Activated naive CD8-positive, alpha-beta T cell treated with anti-CD3 and anti-CD28 coated beads for 36 hours (primary cell): ENCODE measurements around the gene MYZAP. TPM values are rescaled to one million over a fixed set of nuclear protein-coding genes. Genes with fewer than 3 reads are reported as not detected.
A peak's percentile ranks its signal among the peaks of the same experiment; 100 is the strongest.

Experiments used
- DNase-seq: peaks from one replicate; pipeline ENCODE4 v3.0.0; 2021
- H3K27ac Mint-ChIP-seq: one replicate; pipeline ENCODE4 v1.8.0; 2022; ENCODE audit warnings: mild to moderate bottlenecking, moderate library complexity, mixed read lengths
- H3K27me3 Mint-ChIP-seq: one replicate; pipeline ENCODE4 v1.8.0; 2022; ENCODE audit warnings: mild to moderate bottlenecking, mixed read lengths
- H3K36me3 Mint-ChIP-seq: one replicate; pipeline ENCODE4 v1.8.0; 2021; ENCODE audit warnings: mild to moderate bottlenecking, mixed read lengths
- H3K4me1 Mint-ChIP-seq: one replicate; pipeline ENCODE4 v1.8.0; 2021; ENCODE audit warnings: mixed read lengths
- H3K4me3 Mint-ChIP-seq: one replicate; pipeline ENCODE4 v1.8.0; 2022; ENCODE audit warnings: mild to moderate bottlenecking, moderate library complexity, mixed read lengths
- H3K9me3 Mint-ChIP-seq: one replicate; pipeline ENCODE4 v1.8.0; 2022; ENCODE audit warnings: mixed read lengths
- total RNA-seq, 2 experiments: library from RNA; stranded (reverse); gene quantifications; one replicate each; pipeline ENCODE4 v1.2.3, GENCODE V29; 2021

Gene MYZAP
- total RNA-seq, 2 experiments from 2014 or later: not detected

DNA sequence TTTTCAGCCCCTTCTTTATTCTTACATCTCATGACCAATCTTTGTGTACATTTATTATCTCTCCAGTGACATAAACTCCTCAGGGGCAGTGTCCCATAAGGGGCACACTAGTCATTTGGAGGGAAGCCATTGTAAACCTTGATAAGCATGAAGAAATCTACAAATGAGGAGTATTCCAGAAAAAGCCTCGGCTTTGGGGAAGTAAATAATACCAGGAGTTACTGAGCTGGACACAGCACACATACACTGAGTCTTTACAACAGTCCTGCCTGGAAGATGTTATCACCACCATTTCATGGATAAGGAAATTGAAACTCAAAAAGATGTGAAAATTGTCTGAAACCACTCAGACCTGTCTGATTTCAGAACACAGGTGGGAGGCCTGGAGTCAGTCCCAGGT is 99.4 kb downstream of the MYZAP start:
- no peak for DNase-seq
- no peaks in the 10 kb centered on the region for H3K27me3 Mint-ChIP-seq
- H3K27ac Mint-ChIP-seq: no peak overlapping the region
- H3K4me3 Mint-ChIP-seq: no peak overlapping the region
- H3K9me3 Mint-ChIP-seq: no peaks in the 10 kb centered on the region
- no peaks in the 10 kb centered on the region for H3K4me1 Mint-ChIP-seq
- H3K36me3 Mint-ChIP-seq: no peaks in the 10 kb centered on the region

DNA sequence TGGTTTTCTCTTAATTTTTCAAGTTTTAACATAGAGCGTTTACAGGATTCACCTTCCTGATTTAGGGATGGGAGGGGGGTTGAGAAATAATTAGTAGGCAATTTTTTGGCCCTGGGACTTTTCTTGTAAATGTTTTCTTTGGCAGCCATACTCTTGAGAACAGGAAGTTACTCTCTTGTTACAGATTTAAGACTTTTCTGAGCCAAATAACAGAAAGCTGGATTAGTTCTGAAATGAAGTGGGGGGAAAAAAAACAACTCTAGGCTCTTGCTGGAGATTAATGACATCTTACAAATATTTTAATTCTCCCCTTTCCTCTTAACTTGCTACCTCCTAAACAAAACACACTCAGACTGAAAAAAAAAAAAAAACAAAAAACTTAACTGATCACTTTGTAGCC is 101.0 kb downstream of the MYZAP start:
- peaks cover 3% of the 10 kb centered on the region for H3K27me3 Mint-ChIP-seq
- H3K4me1 Mint-ChIP-seq: no peaks in the 10 kb centered on the region
- no peak for DNase-seq
- no peak overlapping the region for H3K4me3 Mint-ChIP-seq
- no peak overlapping the region for H3K27ac Mint-ChIP-seq
- no peaks in the 10 kb centered on the region for H3K9me3 Mint-ChIP-seq
- no peaks in the 10 kb centered on the region for H3K36me3 Mint-ChIP-seq

DNA sequence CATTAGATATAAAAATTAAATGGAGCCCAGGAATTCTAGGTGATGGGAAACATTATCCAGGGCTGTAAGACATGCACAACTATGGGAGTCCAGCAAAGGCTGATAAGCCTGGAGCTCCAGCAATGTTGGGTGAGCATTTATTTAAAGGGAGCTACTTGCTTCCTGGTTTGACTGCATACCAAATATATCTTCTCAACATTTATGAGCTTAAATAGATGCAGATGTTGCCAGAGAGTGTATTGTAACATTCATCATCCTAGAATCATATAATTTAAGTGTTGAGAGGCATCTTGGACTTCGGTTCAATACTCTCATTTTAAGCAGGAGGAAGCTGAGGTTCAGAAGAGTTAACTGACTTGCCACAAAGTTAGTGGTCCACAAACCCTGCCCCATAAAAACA is 102.6 kb downstream of the MYZAP start:
- no peaks in the 10 kb centered on the region for H3K4me1 Mint-ChIP-seq
- no peak overlapping the region for H3K27ac Mint-ChIP-seq
- H3K4me3 Mint-ChIP-seq: no peak overlapping the region
- DNase-seq: no peak
- no peaks in the 10 kb centered on the region for H3K9me3 Mint-ChIP-seq
- peaks cover 3% of the 10 kb centered on the region for H3K27me3 Mint-ChIP-seq
- no peaks in the 10 kb centered on the region for H3K36me3 Mint-ChIP-seq

DNA sequence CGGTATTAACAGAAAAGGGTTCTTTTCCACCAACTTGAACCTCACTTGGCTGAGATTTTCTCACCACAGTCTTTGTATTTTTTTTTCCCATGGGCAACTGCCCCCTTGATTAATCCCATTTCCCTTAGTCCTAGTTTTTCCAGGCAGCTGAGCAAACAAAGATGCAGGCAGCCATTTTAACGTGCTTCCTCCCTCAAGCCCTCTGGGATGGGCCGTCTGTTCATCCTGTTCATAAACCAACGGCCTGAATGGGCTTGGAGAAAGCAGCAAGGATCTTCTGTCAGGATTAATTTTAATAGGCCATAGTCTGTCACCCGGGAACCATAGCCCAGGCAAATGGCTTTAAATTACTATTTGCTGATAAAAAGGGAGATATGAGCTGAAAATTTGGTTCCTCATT is 104.4 kb downstream of the MYZAP start:
- H3K4me3 Mint-ChIP-seq: no peak overlapping the region
- DNase-seq: no peak
- no peaks in the 10 kb centered on the region for H3K36me3 Mint-ChIP-seq
- H3K27ac Mint-ChIP-seq: no peak overlapping the region
- no peaks in the 10 kb centered on the region for H3K9me3 Mint-ChIP-seq
- H3K4me1 Mint-ChIP-seq: no peaks in the 10 kb centered on the region
- H3K27me3 Mint-ChIP-seq: peaks cover 3% of the 10 kb centered on the region

DNA sequence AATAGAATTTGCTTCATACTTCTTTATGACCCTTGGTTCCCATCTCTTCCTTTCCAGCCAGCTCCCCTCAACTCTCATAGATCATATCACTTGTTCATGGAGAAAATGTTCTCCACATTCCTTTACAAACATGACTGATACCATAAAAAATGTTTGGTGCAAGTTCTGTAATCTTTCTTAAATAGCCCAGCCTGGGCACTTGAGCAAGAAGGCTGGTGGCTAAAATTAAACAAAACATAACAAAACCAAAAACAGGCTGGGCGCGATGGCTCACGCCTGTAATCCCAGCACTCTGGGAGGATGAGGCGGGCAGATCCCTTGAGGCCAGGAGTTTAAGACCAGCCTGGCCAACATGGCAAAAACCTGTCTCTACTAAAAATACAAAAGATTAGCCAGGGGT is 105.9 kb downstream of the MYZAP start:
- H3K27ac Mint-ChIP-seq: no peak overlapping the region
- DNase-seq: no peak
- H3K27me3 Mint-ChIP-seq: peaks cover 3% of the 10 kb centered on the region
- H3K4me3 Mint-ChIP-seq: no peak overlapping the region
- H3K4me1 Mint-ChIP-seq: peaks cover 4% of the 10 kb centered on the region
- no peaks in the 10 kb centered on the region for H3K36me3 Mint-ChIP-seq
- H3K9me3 Mint-ChIP-seq: no peaks in the 10 kb centered on the region

DNA sequence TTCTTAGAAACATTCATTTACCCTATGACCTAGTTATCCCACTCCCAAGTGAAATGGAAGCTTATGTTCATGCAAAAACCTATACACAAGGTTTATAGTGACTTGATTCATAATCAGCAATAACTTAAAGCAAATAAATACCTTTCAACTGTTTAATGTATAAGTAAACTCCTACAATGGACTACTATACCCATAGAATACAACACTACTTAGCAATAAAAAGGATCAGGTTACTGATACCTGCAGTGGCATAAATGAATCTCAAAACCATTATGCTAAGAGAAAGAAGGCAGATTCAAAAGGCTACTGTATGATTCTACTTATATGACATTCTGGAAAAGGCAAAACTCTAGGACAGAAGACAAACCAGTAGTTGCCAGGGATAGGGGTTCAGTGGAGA is 106.5 kb downstream of the MYZAP start:
- H3K27me3 Mint-ChIP-seq: peaks cover 3% of the 10 kb centered on the region
- H3K4me1 Mint-ChIP-seq: peaks cover 10% of the 10 kb centered on the region
- no peak overlapping the region for H3K27ac Mint-ChIP-seq
- no peak for DNase-seq
- no peaks in the 10 kb centered on the region for H3K9me3 Mint-ChIP-seq
- H3K4me3 Mint-ChIP-seq: no peak overlapping the region
- H3K36me3 Mint-ChIP-seq: no peaks in the 10 kb centered on the region

DNA sequence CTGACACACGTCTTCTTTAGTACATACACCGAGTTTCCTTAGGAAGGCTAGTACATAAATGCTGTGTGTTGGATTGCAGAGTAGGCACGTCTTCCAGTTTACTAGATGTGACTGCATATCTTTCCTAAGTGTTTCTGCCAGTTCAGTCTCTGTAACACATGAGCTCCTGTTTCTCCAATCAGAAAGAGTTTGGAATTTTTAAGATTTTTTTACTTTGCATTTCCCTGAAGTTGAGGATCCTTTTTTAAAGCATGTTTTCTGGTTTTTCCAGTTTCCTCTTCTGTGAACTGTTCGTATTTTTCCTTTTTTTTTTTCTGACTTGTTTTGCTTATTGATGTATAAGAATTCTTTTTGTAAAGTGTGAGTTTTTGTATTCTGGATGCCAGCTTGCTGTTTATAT is 107.3 kb downstream of the MYZAP start:
- peaks cover 3% of the 10 kb centered on the region for H3K27me3 Mint-ChIP-seq
- peaks cover 18% of the 10 kb centered on the region for H3K4me1 Mint-ChIP-seq
- H3K36me3 Mint-ChIP-seq: no peaks in the 10 kb centered on the region
- no peaks in the 10 kb centered on the region for H3K9me3 Mint-ChIP-seq
- no peak for DNase-seq
- no peak overlapping the region for H3K27ac Mint-ChIP-seq
- H3K4me3 Mint-ChIP-seq: no peak overlapping the region

DNA sequence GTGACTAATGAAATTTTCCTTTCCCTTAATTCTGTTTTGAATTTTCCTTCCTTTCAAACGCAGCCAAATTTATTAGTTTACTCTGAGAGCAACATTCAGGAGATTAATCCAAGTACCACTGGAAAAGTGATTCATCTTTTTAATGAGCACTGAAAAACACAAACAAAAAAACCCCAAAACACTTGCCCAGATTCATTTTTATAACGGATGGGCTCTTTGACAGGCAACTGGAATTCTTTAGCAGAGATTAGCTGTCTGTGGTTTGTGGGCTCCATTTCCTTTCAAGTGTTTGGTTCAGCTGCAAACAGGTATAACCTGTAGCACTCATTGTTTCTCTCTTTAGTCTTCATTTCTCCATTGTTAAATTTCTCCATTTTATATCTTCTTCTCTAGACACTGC is 111.7 kb downstream of the MYZAP start:
- Mint-ChIP-seq H3K27me3 (no peaks in the 10 kb centered on the region), H3K9me3 (peaks cover 3% of the 10 kb centered on the region), H3K27ac (no peak overlapping the region), H3K4me3 (peak overlapping the region; percentile 10), H3K4me1 (peaks cover 40% of the 10 kb centered on the region), H3K36me3 (peaks cover 9% of the 10 kb centered on the region)
- DNase-seq: no peak

DNA sequence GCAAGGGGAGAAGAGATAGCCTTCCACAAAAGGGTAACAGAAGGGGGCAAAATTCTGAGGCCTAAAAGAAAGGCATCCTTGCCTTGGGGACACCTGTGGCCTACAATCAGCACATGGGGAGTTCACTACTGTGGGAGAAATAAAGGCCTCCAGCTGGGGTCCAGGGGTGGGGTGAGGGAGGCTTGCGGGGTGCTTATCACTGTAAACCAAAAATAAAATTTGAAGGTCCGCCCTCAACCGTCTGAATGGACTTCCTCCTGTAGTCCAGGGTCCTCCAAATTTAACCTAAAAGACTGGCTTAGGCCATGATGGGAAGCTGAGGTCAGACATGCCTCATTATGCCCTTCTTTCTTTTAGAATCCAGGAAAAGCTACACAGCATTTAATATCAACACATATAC is 112.7 kb downstream of the MYZAP start:
- H3K36me3 Mint-ChIP-seq: peaks cover 15% of the 10 kb centered on the region
- H3K27me3 Mint-ChIP-seq: no peaks in the 10 kb centered on the region
- no peak overlapping the region for H3K4me3 Mint-ChIP-seq
- peaks cover 50% of the 10 kb centered on the region for H3K4me1 Mint-ChIP-seq
- H3K9me3 Mint-ChIP-seq: peaks cover 3% of the 10 kb centered on the region
- DNase-seq: no peak
- peak overlapping the region; percentile 67 for H3K27ac Mint-ChIP-seq

DNA sequence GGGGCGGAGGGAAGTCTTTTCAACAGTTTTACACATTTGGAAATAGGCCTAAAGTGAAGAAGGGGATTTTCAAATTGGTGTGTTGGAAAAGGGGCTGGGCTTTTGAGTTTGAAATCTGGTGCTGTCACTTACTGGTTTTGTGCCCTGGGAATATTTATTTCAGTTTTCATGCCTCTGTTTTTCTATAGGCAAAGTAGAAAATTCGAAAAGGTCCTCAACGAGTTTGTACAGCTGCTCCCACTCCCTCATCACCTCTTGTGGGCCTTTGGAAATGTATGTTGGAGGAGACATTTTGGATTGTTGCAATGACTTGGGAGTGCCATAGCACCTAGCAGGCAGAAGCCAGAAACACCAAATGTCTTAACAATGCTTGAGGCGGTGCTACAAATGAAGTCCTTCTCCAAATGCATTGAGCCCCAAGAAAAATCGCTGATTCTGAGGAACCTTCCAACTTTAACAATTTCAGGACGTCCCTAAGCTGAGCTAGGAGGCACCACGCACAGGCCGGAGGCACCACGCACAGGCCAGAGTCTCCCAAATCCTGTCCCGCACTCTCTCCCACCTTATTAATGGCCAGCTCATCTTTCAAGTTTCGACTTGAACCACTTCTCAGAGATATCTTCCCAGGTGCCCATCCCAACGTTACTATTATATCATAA is 114.2 kb downstream of the MYZAP start:
- H3K36me3 Mint-ChIP-seq: peaks cover 20% of the 10 kb centered on the region
- H3K27ac Mint-ChIP-seq: peak overlapping the region; percentile 94
- H3K4me1 Mint-ChIP-seq: peaks cover 57% of the 10 kb centered on the region

DNA sequence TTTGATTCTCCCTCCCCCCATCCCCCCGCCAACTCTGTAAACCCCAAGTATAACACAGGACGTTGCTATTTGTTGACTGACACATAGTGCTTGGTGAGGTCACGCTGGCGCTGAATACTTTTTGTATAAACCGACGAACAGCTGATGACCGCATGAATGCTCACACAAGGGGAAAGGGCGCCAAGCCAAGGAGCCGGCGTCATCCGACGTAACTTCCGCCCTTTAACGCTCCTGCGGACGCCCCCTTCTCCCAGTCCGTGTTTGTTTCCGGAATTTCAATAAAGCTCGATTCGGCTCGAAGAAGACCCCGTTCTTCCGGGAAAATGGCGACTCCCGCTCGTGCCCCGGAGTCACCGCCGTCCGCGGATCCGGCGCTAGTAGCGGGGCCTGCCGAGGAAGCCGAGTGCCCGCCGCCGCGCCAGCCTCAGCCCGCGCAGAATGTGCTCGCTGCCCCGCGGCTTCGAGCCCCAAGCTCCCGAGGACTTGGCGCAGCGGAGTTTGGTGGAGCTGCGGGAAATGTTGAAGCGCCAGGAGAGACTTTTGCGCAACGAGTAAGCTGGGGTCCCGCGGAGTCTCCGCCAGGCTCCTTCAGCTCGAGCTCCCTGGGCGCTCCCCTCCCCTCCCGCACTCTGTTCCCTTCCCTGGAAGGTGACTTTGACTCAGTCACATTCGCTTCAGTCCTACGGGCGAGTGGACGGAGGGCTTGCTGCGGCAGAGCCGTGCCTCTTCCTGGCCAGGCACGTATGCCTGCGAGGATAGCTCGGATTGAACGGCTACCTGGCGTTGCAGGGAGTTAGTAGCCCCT is 114.9 kb downstream of the MYZAP start, which contains the start of gene POLR2M:
POLR2M (plus strand) TSS at position 310 of the 805 bp plus-strand sequence; CDS start at position 439, 129 bp downstream.
- Mint-ChIP-seq H3K4me3 (peak within 1 kb of the TSS; percentile 84), H3K36me3 (peaks cover 25% of the 10 kb centered on the region), H3K4me1 (peaks cover 64% of the 10 kb centered on the region), H3K27ac (peak within 1 kb of the TSS; percentile 94), H3K27me3 (no peaks in the 10 kb centered on the region), H3K9me3 (peaks cover 3% of the 10 kb centered on the region)
- DNase-seq: peak; percentile 88

More for the DNA sequence above, 114.2 kb downstream of the MYZAP start:
- Mint-ChIP-seq H3K27me3 (no peaks in the 10 kb centered on the region), H3K4me3 (peak overlapping the region; percentile 84), H3K9me3 (peaks cover 3% of the 10 kb centered on the region)
- no peak for DNase-seq

DNA sequence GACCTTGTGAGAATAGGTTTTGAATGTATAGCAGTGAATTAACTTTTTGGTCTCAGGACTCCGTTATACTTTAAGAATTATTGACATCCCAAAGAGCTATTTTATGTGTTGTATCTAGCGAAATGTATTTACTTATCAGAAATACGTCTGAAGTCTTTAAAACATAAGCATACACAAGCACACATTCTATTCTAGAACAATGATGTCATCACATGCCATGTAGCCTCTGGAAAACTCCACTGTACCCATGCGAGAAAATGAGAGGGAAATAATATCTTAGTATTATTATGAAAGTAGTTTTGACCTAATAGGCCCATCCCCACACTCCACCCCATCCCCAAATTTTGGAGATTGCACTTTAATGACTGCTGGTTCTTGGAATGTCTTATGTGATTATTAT is 116.3 kb downstream of the MYZAP start:
- peak overlapping the region; percentile 94 for H3K27ac Mint-ChIP-seq
- H3K4me3 Mint-ChIP-seq: peak overlapping the region; percentile 84
- no peaks in the 10 kb centered on the region for H3K27me3 Mint-ChIP-seq
- H3K36me3 Mint-ChIP-seq: peaks cover 31% of the 10 kb centered on the region
- peaks cover 65% of the 10 kb centered on the region for H3K4me1 Mint-ChIP-seq
- H3K9me3 Mint-ChIP-seq: peaks cover 3% of the 10 kb centered on the region
- no peak for DNase-seq

DNA sequence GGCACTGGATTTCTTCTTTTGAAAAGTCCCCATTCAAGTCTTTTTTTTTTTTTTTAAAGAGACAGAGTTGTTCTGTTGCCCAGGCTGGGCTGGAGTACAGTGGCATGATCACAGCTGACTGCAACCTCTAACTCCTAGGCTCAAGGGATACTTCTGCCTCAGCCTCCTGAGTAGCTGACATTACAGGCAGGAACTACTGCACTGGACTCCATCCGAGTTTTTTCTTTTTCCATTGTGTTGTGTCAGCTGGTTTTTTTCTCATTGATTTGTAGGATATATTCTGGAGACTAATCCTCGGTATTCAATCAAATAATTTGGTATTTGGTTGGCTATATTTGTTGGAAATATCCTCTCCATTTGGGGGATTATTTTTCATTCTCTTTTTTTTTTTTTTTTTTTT is 126.6 kb downstream of the MYZAP start:
- Mint-ChIP-seq H3K9me3 (peaks cover 3% of the 10 kb centered on the region), H3K36me3 (peaks cover 51% of the 10 kb centered on the region), H3K4me1 (peaks cover 11% of the 10 kb centered on the region), H3K27ac (no peak overlapping the region), H3K4me3 (no peak overlapping the region), H3K27me3 (no peaks in the 10 kb centered on the region)
- DNase-seq: no peak

DNA sequence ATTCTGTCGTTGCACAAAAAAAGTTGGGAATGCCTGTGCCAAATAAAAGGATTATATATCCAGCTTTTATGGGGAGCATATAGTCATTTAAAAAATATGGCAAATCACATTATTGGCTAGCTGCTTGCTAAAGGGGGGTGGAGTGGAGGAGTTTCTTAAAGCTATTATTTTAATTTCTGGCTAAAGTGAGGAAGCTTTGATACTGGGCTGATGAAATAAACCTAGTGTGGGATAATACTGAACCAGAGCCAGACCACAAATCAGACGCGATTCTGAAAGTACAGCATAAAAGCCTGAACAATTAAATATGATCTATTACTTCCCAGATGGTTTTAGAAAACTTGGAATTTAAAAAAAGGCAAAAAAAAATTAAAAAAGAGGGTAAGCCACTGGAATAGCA is 129.2 kb downstream of the MYZAP start:
- no peak for DNase-seq
- Mint-ChIP-seq H3K9me3 (peaks cover 7% of the 10 kb centered on the region), H3K27ac (no peak overlapping the region), H3K36me3 (peaks cover 53% of the 10 kb centered on the region), H3K27me3 (no peaks in the 10 kb centered on the region), H3K4me3 (no peak overlapping the region), H3K4me1 (peaks cover 2% of the 10 kb centered on the region)

DNA sequence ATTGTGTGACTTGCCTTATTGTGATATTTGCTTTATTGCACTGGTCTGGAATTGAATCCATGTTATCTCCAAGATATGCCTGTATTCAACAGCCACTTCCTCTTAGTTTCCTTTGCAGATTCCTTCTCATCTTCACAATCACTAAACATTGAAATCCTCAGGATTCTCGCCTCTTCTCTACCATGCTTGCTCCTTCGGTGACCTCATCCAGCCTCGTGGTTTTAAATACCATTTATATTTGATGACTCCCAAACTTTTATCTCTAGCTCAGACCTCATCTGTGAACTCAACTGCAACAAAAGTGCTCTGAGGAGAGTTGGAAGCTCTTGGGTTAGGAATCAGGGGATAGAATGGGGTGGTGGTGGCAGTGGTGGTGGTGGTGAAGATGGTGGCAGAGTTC is 134.7 kb downstream of the MYZAP start:
- Mint-ChIP-seq H3K36me3 (peaks cover 21% of the 10 kb centered on the region), H3K9me3 (peaks cover 4% of the 10 kb centered on the region), H3K4me3 (no peak overlapping the region), H3K27me3 (no peaks in the 10 kb centered on the region), H3K27ac (no peak overlapping the region), H3K4me1 (peaks cover 2% of the 10 kb centered on the region)
- DNase-seq: no peak

DNA sequence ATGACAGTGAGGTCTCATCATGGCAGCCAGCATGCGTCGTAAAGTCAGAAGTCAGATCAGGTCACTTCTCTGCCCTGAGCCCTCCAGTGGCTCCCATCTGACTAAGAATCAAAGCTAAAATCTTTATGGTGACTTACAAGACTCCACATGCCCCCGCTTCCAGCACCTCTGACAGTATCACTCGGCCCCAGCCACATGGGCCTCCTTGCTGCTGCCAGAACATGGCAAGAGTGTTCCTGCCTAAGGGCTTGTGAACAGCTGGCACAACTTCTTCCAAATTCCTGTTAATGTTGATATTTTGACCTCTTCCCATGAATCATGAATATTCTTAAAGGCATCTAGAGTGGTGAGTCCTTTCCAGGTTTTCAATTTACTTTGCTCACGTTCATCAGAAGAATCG is 135.3 kb downstream of the MYZAP start:
- Mint-ChIP-seq H3K4me1 (peaks cover 2% of the 10 kb centered on the region), H3K27me3 (no peaks in the 10 kb centered on the region), H3K27ac (no peak overlapping the region), H3K9me3 (peaks cover 4% of the 10 kb centered on the region), H3K36me3 (peaks cover 21% of the 10 kb centered on the region), H3K4me3 (no peak overlapping the region)
- no peak for DNase-seq
